ENCODE measurements around the gene HLA-G.

- TF ChIP-seq EZH2phosphoT487 (IDR thresholded peaks at IDR 0.05) (no peak), CTCF (IDR thresholded peaks at IDR 0.05) (no peak)
These were observed 34.1 kb downstream of the HLA-G start for GRCh38 chr6:29861521-29862255.

All from neural progenitor cell (in vitro differentiated cells).